ENCODE measurements around the gene TMEM150C. TPM values are rescaled to one million over a fixed set of nuclear protein-coding genes. Genes with fewer than 3 reads are reported as not detected.
"Not testable (repeated sequence)": the region's sequence is repeated elsewhere in the genome, so short reads cannot be mapped to it uniquely, and the experiment has no call there.

The TMEM150C gene
- total RNA-seq, 1 experiment from 2014 or later, result 7.0 TPM

GRCh38 chr4:82493721-82494425 lies 67.9 kb downstream of the TMEM150C start:
- DNase-seq (ENCODE audit: low read depth, low spot score), result peak; percentile 74
- in situ Hi-C loops (cut with HindIII; ENCODE audit: low pct_unique_long_range_greater_than_20kb, low sequenced_read_pairs), result no loop called here

- in situ Hi-C loops (cut with HindIII; ENCODE audit: low pct_unique_long_range_greater_than_20kb, low sequenced_read_pairs), result no loop called here
- no peak for DNase-seq (ENCODE audit: low read depth, low spot score)
Measured at GRCh38 chr4:82491251-82491960, 70.4 kb downstream of the TMEM150C start.

GRCh38 chr4:82489987-82490386 lies 71.8 kb downstream of the TMEM150C start:
- in situ Hi-C loops (cut with HindIII; ENCODE audit: low pct_unique_long_range_greater_than_20kb, low sequenced_read_pairs), result no loop called here
- no peak for DNase-seq (ENCODE audit: low read depth, low spot score)

- in situ Hi-C loops (cut with HindIII; ENCODE audit: low pct_unique_long_range_greater_than_20kb, low sequenced_read_pairs), result no loop called here
- DNase-seq (ENCODE audit: low read depth, low spot score), result no peak
Measured at GRCh38 chr4:82489076-82489475, 72.7 kb downstream of the TMEM150C start.

GRCh38 chr4:82484996-82485783 lies 76.6 kb downstream of the TMEM150C start:
- DNase-seq (ENCODE audit: low read depth, low spot score), result no peak
- in situ Hi-C loops (cut with HindIII; ENCODE audit: low pct_unique_long_range_greater_than_20kb, low sequenced_read_pairs), result no loop called here

GRCh38 chr4:82482387-82482786 lies 79.4 kb downstream of the TMEM150C start:
- in situ Hi-C loops (cut with HindIII; ENCODE audit: low pct_unique_long_range_greater_than_20kb, low sequenced_read_pairs), result no loop called here
- no peak for DNase-seq (ENCODE audit: low read depth, low spot score)

- in situ Hi-C loops (cut with HindIII; ENCODE audit: low pct_unique_long_range_greater_than_20kb, low sequenced_read_pairs), result no loop called here
- DNase-seq (ENCODE audit: low read depth, low spot score), result no peak
Measured at GRCh38 chr4:82481506-82481840, 80.3 kb downstream of the TMEM150C start.

- DNase-seq (ENCODE audit: low read depth, low spot score), result no peak
- in situ Hi-C loops (cut with HindIII; ENCODE audit: low pct_unique_long_range_greater_than_20kb, low sequenced_read_pairs), result no loop called here
Measured at GRCh38 chr4:82480771-82481505, 80.8 kb downstream of the TMEM150C start.

GRCh38 chr4:82479562-82479961 lies 82.2 kb downstream of the TMEM150C start:
- in situ Hi-C loops (cut with HindIII; ENCODE audit: low pct_unique_long_range_greater_than_20kb, low sequenced_read_pairs), result no loop called here

GRCh38 chr4:82477469-82477868 lies 84.3 kb downstream of the TMEM150C start:
- in situ Hi-C loops (cut with HindIII; ENCODE audit: low pct_unique_long_range_greater_than_20kb, low sequenced_read_pairs); DNase-seq (ENCODE audit: low read depth, low spot score): not testable (repeated sequence)

More at GRCh38 chr4:82479562-82479961, 82.2 kb downstream of the TMEM150C start:
- no peak for DNase-seq (ENCODE audit: low read depth, low spot score)

GRCh38 chr4:82475931-82476330 lies 85.9 kb downstream of the TMEM150C start:
- DNase-seq (ENCODE audit: low read depth, low spot score); in situ Hi-C loops (cut with HindIII; ENCODE audit: low pct_unique_long_range_greater_than_20kb, low sequenced_read_pairs): not testable (repeated sequence)

- in situ Hi-C loops (cut with HindIII; ENCODE audit: low pct_unique_long_range_greater_than_20kb, low sequenced_read_pairs), result no loop called here
- no peak for DNase-seq (ENCODE audit: low read depth, low spot score)
Measured at GRCh38 chr4:82473621-82474164, 88.1 kb downstream of the TMEM150C start.

- DNase-seq (ENCODE audit: low read depth, low spot score); in situ Hi-C loops (cut with HindIII; ENCODE audit: low pct_unique_long_range_greater_than_20kb, low sequenced_read_pairs): not testable (repeated sequence)
Measured at GRCh38 chr4:82473080-82473479, 88.7 kb downstream of the TMEM150C start.

- in situ Hi-C loops (cut with HindIII; ENCODE audit: low pct_unique_long_range_greater_than_20kb, low sequenced_read_pairs), result no loop called here
- peak; percentile 38 for DNase-seq (ENCODE audit: low read depth, low spot score)
Measured at GRCh38 chr4:82469791-82470345, 91.9 kb downstream of the TMEM150C start.

- in situ Hi-C loops (cut with HindIII; ENCODE audit: low pct_unique_long_range_greater_than_20kb, low sequenced_read_pairs), result no loop called here
- no peak for DNase-seq (ENCODE audit: low read depth, low spot score)
Measured at GRCh38 chr4:82467471-82467870, 94.3 kb downstream of the TMEM150C start.

GRCh38 chr4:82463221-82463620 lies 98.6 kb downstream of the TMEM150C start:
- in situ Hi-C loops (cut with HindIII; ENCODE audit: low pct_unique_long_range_greater_than_20kb, low sequenced_read_pairs), result no loop called here

GRCh38 chr4:82462415-82462831 lies 99.4 kb downstream of the TMEM150C start:
- DNase-seq (ENCODE audit: low read depth, low spot score), result peak; percentile 86
- in situ Hi-C loops (cut with HindIII; ENCODE audit: low pct_unique_long_range_greater_than_20kb, low sequenced_read_pairs), result no loop called here

More at GRCh38 chr4:82463221-82463620, 98.6 kb downstream of the TMEM150C start:
- no peak for DNase-seq (ENCODE audit: low read depth, low spot score)
